Endothelial cell of umbilical vein (primary cell): ENCODE measurements around the gene NUDT14. TPM values are rescaled to one million over a fixed set of nuclear protein-coding genes. Genes with fewer than 3 reads are reported as not detected.

Source experiments
- microRNA-seq: library from miRNA; unstranded; fragments of <30 nt; microRNA quantifications from one replicate; pipeline ENCODE4 v1.2.0, GENCODE V29; 2021; ENCODE audit warnings: borderline number of aligned reads, borderline replicate concordance
- polyA plus RNA-seq, 4 experiments: library from polyadenylated mRNA; depleted of rRNA in 3 of 4; stranded (reverse) in 3 of 4; unstranded in 1 of 4; fragments of >200 nt; gene quantifications; 2 replicates each; pipeline versions ENCODE4 v1.2.1 to v1.2.3, GENCODE V29; 2011 to 2012; ENCODE audit warnings: missing spikeins in 1 of 4
- small RNA-seq: library from RNA; depleted of rRNA; stranded (forward); fragments of <200 nt; gene quantifications from one replicate; pipeline ENCODE3, GENCODE V24; 2012; ENCODE audit warnings: low replicate concordance, low read depth; ENCODE audit not compliant: insufficient read depth, insufficient read length
- total RNA-seq: library from RNA; stranded (reverse); gene quantifications from 2 replicates; pipeline ENCODE4 v1.2.3, GENCODE V29; 2021

The NUDT14 gene
- total and polyA plus RNA-seq, 2 donors (not counting 3 experiments of a cell fraction or from before 2014, with no cell fraction given), result 97.7 to 103 TPM

Small RNA genes lying within 50 kb of the gene (microRNA-seq; reads per million reads assigned to microRNA genes)
- gene MIR6765, result not detected

Small RNA genes lying within 50 kb of the gene (small RNA-seq; reads per million reads assigned to genes)
- not detected for gene MIR6765

Other genes with a start within 250 kb of the NUDT14 start
- 68.7 and 81.9 TPM in 2 replicates for gene AHNAK2, start 202.9 kb downstream of the NUDT14 start, total RNA-seq
- 16.6 and 17.7 TPM in 2 replicates for gene AHNAK2, start 202.9 kb downstream of the NUDT14 start, polyA plus RNA-seq
- gene CLBA1, start 195.5 kb downstream of the NUDT14 start, total RNA-seq, result 5.3 and 5.6 TPM in 2 replicates
- gene CLBA1, start 195.5 kb downstream of the NUDT14 start, polyA plus RNA-seq, result 4.9 and 5.2 TPM in 2 replicates
- gene CDCA4, start 160.2 kb downstream of the NUDT14 start, total RNA-seq, result 44.5 and 46.3 TPM in 2 replicates
- gene CDCA4, start 160.2 kb downstream of the NUDT14 start, polyA plus RNA-seq, result 29.9 and 35.5 TPM in 2 replicates
- not detected in 2 replicates for gene GPR132, start 115.9 kb downstream of the NUDT14 start, total RNA-seq
- gene GPR132, start 115.9 kb downstream of the NUDT14 start, polyA plus RNA-seq, result not detected in 2 replicates
- 128 and 139 TPM in 2 replicates for gene JAG2, start 12.5 kb downstream of the NUDT14 start, total RNA-seq
- 80.7 and 105 TPM in 2 replicates for gene JAG2, start 12.5 kb downstream of the NUDT14 start, polyA plus RNA-seq
- 57.7 and 63.1 TPM in 2 replicates for gene BTBD6, start 67.2 kb upstream of the NUDT14 start, total RNA-seq
- 63.1 and 65.0 TPM in 2 replicates for gene BTBD6, start 67.2 kb upstream of the NUDT14 start, polyA plus RNA-seq
- gene BRF1, start 119.7 kb upstream of the NUDT14 start, total RNA-seq, result 37.9 and 47.2 TPM in 2 replicates
- 18.6 and 19.0 TPM in 2 replicates for gene BRF1, start 119.7 kb upstream of the NUDT14 start, polyA plus RNA-seq
- 80.1 and 86.3 TPM in 2 replicates for gene PACS2, start 133.4 kb upstream of the NUDT14 start, total RNA-seq
- 52.6 and 52.7 TPM in 2 replicates for gene PACS2, start 133.4 kb upstream of the NUDT14 start, polyA plus RNA-seq
- 1.1 and 2.1 TPM in 2 replicates for gene TEX22, start 217.2 kb upstream of the NUDT14 start, total RNA-seq
- 0.06 and 0.22 TPM in 2 replicates for gene TEX22, start 217.2 kb upstream of the NUDT14 start, polyA plus RNA-seq
- gene MTA1, start 238.5 kb upstream of the NUDT14 start, total RNA-seq, result 158 and 167 TPM in 2 replicates
- gene MTA1, start 238.5 kb upstream of the NUDT14 start, polyA plus RNA-seq, result 85.2 and 97.2 TPM in 2 replicates